Kidney (tissue), 14 donors: ENCODE measurements around the gene XRRA1. TPM values are rescaled to one million over a fixed set of nuclear protein-coding genes. Genes with fewer than 3 reads are reported as not detected.

Experiments used
- DNase-seq, 5 donors: peaks; one replicate each; pipeline ENCODE4 v3.0.0-alpha.2; 2013 to 2020
- FAIRE-seq: peaks from 2 replicates; lab custom pipeline; 2012; peaks lifted over from hg19 to GRCh38; lab: Jason Lieb, UNC
- H3K27ac ChIP-seq, 2 donors: one replicate each; pipeline ENCODE4 v1.7.0; 2013; ENCODE audit warnings: low read depth in 2 of 2, low read length in 2 of 2, inconsistent platforms in 1 of 2
- H3K27me3 ChIP-seq: one replicate; pipeline ENCODE4 v1.7.1; 2013; ENCODE audit warnings: low read length, inconsistent platforms; ENCODE audit not compliant: control insufficient read depth, insufficient read depth
- H3K36me3 ChIP-seq, 3 donors: one replicate each; pipeline versions ENCODE4 v1.7.0 to v1.7.1; 2013; ENCODE audit warnings: low read length in 3 of 3, control low read depth in 1 of 3, inconsistent platforms in 1 of 3; ENCODE audit not compliant: insufficient read depth in 3 of 3, control insufficient read depth in 2 of 3
- H3K4me1 ChIP-seq, 3 donors: one replicate each; pipeline versions ENCODE4 v1.7.0 to v1.7.1; 2013; ENCODE audit warnings: low read length in 3 of 3, inconsistent platforms in 1 of 3, low read depth in 1 of 3; ENCODE audit not compliant: control insufficient read depth in 2 of 3, insufficient read depth in 2 of 3
- H3K4me3 ChIP-seq, 3 donors: one replicate each; pipeline versions ENCODE4 v1.7.0 to v1.8.1; 2013; ENCODE audit warnings: low read length in 3 of 3, control low read depth in 1 of 3, inconsistent platforms in 1 of 3
- H3K9ac ChIP-seq, 3 donors: one replicate each; pipeline versions ENCODE4 v1.7.0 to v1.7.1; 2013; ENCODE audit warnings: low read length in 3 of 3, control low read depth in 1 of 3, inconsistent platforms in 1 of 3
- H3K9me3 ChIP-seq, 3 donors: one replicate each; pipeline versions ENCODE4 v1.7.0 to v1.7.1; 2013; ENCODE audit warnings: low read length in 3 of 3, control low read depth in 1 of 3, inconsistent platforms in 1 of 3; ENCODE audit not compliant: control insufficient read depth in 2 of 3, insufficient read depth in 1 of 3
- CTCF ChIP-seq: IDR thresholded peaks from 3 replicates; pipeline ENCODE4 v1.5.1; 2012; ENCODE audit warnings: mild to moderate bottlenecking, moderate library complexity, borderline replicate concordance; ENCODE audit not compliant: insufficient read depth; ENCODE audit errors: extremely low read depth
- intact Hi-C: fragments of 100-400 bp; cut with DNase I; formaldehyde crosslinking; loops from one replicate; pipeline ENCODE4 v1.11.1; 2022
- polyA plus RNA-seq: library from polyadenylated mRNA; stranded (reverse); fragments of 350-450 nt; fragmentation: Illumina TruSeq; extraction: RNeasy Lipid Tissue Mini Kit (QIAGEN cat#74804); gene quantifications from one replicate; pipeline ENCODE4 v1.2.3, GENCODE V29; 2014; ENCODE audit warnings: low read depth, low replicate concordance; ENCODE audit not compliant: insufficient read depth
- total RNA-seq: library from RNA; stranded (reverse); fragmentation: NEBNext Ultra II Directional; extraction: Animal tissue kit (Norgen Biotek cat#: 25700); gene quantifications from one replicate; pipeline ENCODE4 v1.2.1, GENCODE V29; 2021
- donor health status: control.
- donor health status: control.
- donor health status: control.
- donor health status: control.
- donor health status: control.
- donor health status: DM: yes; HTN: yes; CAD: no.
- donor health status: Normal renal cell carcinoma (clear cell type).

XRRA1 gene
- total and polyA plus RNA-seq, 2 donors from 2014 or later = 2.6 to 14.6 TPM

- H3K36me3 ChIP-seq = peaks cover 0 to 12% (median 3%) of the 10 kb centered on the region in 3 donors
- no peak overlapping the region for H3K4me3 ChIP-seq
- no peaks in the 10 kb centered on the region for H3K4me1 ChIP-seq
- TF ChIP-seq CTCF = peak; percentile 21
- H3K27ac ChIP-seq = no peak overlapping the region
- DNase-seq = no peak
- H3K27me3 ChIP-seq = no peaks in the 10 kb centered on the region
- H3K9me3 ChIP-seq = peaks cover 0 to 22% (median 5%) of the 10 kb centered on the region in 3 donors
- intact Hi-C loops = no loop called here
- FAIRE-seq = no peak
- no peak overlapping the region for H3K9ac ChIP-seq
These were observed 71.8 kb downstream of the XRRA1 start for GRCh38 chr11:74877132-74877531.

- DNase-seq (no peak), FAIRE-seq (no peak)
- Histone ChIP-seq H3K9me3 (peaks cover 5 to 72% (median 26%) of the 10 kb centered on the region in 3 donors), H3K4me1 (no peaks in the 10 kb centered on the region), H3K4me3 (no peak overlapping the region), H3K27ac (no peak overlapping the region), H3K27me3 (no peaks in the 10 kb centered on the region), H3K36me3 (peaks cover 4 to 38% (median 6%) of the 10 kb centered on the region in 3 donors), H3K9ac (no peak overlapping the region)
- TF ChIP-seq CTCF = no peak
- intact Hi-C loops = no loop called here
These were observed 77.9 kb downstream of the XRRA1 start for GRCh38 chr11:74871037-74871436.

- no peak for FAIRE-seq
- Histone ChIP-seq H3K9ac (no peak overlapping the region), H3K4me3 (no peak overlapping the region), H3K9me3 (peaks cover 5 to 75% (median 26%) of the 10 kb centered on the region in 3 donors), H3K36me3 (peaks cover 4 to 38% (median 6%) of the 10 kb centered on the region in 3 donors), H3K27me3 (no peaks in the 10 kb centered on the region), H3K4me1 (no peaks in the 10 kb centered on the region), H3K27ac (no peak overlapping the region)
- TF ChIP-seq CTCF = no peak
- DNase-seq = no peak
- intact Hi-C loops = no loop called here
These were observed 78.4 kb downstream of the XRRA1 start for GRCh38 chr11:74870485-74870884.

GRCh38 chr11:74866557-74866956, 82.3 kb downstream of the XRRA1 start:
- peaks cover 4 to 42% (median 18%) of the 10 kb centered on the region in 3 donors for H3K36me3 ChIP-seq
- no peak for DNase-seq

More at GRCh38 chr11:74866557-74866956, 82.3 kb downstream of the XRRA1 start:
- H3K27me3 ChIP-seq = no peaks in the 10 kb centered on the region
- H3K4me3 ChIP-seq = no peak overlapping the region
- peaks cover 5 to 58% (median 17%) of the 10 kb centered on the region in 3 donors for H3K9me3 ChIP-seq
- H3K4me1 ChIP-seq = no peaks in the 10 kb centered on the region
- intact Hi-C loops = no loop called here
- no peak overlapping the region for H3K9ac ChIP-seq
- no peak for FAIRE-seq
- no peak overlapping the region for H3K27ac ChIP-seq
- no peak for TF ChIP-seq CTCF
